Stimulated activated CD8-positive, alpha-beta memory T cell treated with anti-CD3 and anti-CD28 coated beads, Interleukin-15, amount 100 ng/mL, for 24 hours (primary cell): ENCODE data around the gene TRAF7.

Experiments
- DNase-seq: peaks from one replicate; pipeline ENCODE4 v3.0.0-alpha.2; 2020; ENCODE audit warnings: low read depth

The TRAF7 gene

DNA sequence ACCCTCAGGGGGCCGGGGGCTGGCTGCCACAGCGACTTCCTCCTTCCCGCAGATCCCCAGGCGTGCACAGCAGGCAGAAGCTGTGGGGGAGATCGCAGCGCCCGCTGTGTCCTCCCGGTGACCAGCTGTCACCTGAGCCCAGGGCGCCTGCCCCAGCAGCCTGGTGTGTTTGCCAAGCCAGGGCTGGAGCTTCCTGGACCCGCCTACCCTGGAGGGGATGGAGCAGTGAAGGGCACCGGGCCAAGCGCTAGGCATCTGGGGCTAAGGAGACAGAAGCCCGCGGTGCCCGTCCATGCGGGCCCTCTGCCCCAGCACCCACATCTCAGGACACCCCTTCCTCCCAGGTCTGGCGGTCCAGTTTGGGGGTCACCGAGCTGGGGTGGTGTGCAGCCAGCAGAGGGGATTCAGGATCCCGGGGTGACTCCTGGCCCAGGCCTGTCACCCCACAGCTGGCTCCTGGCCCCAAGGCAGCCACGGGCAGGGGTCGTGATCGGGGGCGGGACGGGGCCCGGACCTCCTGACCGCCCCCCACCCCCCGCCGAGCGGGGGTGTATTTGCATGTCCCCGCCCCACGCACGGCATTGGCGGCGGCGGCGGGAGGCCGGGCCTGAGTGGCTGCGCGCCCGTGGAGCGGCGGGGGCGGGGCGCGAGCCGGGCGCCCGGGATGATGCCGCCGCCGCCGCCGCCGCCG is 7.5 kb upstream of the TRAF7 start, which contains the start of gene RAB26:
TSS of gene RAB26 (plus strand) at position 645 of the 691 bp plus-strand sequence. CDS start 159 bp downstream, outside the sequence.
- DNase-seq: peak; percentile 35

DNA sequence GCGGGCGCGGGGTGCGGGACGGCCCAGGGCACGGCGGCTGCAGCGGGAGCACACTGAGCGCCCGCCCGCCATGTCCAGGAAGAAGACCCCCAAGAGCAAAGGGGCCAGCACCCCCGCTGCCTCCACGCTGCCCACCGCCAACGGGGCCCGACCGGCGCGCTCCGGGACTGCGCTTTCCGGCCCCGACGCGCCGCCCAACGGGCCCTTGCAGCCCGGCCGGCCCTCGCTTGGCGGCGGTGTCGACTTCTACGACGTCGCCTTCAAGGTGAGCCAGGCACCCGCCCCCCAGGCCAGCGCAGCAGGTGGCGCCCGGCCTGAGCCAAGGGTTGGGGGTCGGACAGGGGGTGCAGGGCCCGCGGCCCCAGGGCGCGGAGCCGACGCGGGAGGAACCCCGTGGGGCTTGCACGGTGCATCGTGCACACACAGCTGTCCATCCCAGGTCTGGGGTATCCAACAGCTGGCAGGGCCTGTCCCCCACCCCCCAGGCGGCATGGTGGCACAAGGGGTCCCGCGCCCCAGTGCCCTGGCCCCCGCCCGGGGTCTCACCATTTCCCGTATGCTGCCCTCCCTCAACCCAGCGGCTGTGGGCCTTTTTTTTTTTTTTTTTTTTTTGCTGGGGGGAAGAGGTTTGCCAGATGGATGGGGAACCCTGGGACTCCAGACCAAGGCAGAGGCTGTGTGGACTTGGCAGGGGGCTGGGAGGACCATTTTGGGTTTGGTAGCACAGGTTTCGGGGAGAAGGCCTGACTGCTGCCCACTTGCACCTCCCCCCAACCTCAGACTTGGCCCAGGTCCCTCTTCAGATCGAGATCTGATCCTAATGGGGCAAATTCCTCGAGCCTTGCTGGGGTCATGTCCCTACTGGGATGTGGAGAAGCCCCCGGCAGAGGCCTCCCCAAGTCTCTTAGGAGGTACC is 6.6 kb upstream of the TRAF7 start:
- no peak for DNase-seq

DNA sequence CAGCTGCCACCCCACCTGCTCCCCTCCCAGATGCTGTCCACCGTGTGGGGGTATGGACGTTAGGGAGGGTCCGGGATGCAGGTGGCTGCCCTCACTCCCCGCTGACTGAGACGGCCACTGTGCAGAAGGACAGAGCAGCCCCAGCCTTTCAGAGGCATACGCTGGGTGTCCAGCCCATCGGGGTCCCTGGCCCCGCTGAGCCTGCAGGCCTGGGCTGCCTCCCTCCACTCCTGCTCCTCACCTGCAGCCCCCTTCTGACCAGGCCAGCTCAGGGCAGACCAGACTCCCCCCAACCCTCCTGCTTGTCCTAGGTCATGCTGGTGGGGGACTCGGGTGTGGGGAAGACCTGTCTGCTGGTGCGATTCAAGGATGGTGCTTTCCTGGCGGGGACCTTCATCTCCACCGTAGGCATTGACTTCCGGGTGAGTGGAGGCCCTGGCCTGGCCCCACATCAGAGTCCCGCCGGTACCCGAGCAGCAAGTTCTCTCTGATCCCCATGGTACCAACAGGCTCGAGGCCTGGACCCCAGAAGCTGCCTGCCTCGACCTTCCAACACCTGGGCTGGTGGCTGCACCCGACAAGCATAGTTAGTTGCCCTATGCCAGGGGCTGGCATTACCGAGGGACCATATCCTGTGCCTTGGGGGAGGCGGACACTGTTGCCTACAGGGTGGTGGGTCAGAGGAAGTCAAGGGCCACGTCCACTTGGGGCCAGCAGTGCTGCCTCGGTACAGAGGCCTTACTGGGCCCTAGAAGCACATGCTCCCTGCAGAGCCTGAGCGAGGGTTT is 5.8 kb upstream of the TRAF7 start:
- no peak for DNase-seq

DNA sequence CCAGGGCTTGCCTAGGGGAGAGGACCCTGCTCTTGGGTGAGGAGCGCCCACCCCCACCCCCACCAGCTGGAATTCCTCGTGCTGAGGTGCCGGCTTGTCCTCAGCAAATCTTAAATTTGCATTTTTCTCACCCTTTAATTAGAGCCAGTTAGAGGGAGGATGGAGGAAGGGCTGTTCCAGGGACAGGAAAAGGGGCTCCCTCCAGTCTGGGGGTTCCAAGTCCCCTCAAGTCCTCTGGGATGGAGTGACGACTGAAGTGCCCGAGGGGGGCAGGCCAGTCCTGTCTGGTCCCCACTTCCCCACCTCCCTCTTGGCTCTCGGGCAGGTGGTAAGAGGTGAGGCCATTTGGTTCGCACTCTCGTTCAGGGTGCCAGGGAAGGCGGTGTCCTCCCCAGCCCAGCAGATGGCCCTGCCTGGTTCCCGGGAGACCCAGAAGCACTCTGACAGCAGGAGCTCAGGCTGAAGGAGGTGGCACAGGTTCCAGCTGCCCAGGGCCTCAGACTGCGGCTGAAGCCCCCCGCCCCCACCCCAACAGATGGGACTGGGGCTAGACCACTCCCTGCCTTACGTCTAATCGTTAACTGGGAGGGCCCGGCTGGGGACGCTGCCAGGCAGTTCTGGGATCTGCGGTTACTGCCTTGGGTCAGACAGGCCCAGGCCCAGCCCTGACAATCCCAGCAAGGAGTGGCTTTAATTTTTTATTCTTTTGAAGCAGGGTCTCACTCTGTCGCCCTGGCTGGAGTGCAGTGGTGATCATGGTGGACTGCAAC is 5.0 kb upstream of the TRAF7 start:
- DNase-seq: no peak

DNA sequence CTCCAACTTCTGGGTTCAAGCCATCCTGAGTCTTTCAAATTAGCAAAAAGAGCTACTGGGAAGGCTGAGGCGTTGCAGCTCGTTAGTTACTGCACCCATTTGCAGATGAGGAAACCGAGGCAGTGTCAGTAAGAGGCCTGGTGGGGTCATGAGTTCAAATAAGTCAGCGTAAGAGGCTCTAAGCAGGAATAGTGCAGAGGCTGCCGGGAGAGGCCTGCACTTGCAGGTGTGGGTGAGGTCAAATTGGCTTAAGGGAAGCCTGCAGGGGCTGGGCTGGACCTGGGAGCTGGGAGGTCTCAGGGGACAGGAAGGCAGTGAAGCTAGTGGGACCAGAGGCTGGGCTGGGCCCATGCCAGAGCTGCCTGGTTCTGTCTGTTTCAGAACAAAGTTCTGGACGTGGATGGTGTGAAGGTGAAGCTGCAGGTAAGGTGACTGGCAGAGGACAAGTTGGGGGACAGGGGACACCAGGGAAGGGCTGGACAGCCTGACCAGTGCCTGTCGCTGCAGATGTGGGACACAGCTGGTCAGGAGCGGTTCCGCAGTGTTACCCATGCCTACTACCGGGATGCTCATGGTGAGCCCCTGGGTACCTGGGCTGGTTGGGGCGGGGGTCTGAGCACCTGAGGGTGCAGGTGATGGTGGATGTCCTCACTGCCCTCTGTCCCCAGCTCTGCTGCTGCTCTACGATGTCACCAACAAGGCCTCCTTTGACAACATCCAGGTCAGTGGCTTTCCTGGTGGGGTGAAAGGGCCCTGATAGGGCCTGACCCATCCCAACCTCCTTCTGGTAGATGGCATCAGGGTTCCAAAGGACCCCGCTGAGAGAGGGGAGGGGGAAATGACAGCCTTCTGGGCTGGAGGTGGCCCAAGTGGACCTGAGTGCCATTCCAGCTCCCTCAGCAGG is 4.1 kb upstream of the TRAF7 start:
- no peak for DNase-seq

DNA sequence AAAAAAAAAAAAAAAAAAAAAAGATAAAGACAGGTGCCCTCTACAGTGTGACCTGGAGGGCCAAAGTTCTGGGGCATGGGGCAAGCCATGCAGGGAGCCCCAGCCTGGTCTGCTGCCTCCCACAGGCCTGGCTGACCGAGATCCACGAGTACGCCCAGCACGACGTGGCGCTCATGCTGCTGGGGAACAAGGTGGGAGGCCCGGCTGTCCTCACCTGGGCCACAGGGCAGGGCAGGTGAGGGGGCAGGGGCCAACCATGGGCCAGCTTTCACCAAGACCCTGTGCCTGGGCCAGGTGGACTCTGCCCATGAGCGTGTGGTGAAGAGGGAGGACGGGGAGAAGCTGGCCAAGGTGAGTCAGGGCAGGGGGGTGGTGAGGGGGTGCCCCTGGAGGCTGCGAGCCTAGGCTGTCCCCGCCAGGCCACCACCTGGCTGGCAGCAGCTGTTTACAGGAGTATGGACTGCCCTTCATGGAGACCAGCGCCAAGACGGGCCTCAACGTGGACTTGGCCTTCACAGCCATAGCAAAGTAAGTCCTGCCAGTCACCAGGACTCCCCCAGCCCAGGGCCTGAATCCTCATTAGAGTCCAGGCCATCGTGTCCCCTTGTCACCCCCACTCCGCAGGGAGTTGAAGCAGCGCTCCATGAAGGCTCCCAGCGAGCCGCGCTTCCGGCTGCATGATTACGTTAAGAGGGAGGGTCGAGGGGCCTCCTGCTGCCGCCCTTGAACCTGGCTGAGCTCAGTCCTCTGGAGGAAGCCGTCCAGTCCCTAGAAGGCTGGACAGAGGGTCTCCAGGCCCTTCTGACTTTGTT is 2.7 kb upstream of the TRAF7 start:
- no peak for DNase-seq

DNA sequence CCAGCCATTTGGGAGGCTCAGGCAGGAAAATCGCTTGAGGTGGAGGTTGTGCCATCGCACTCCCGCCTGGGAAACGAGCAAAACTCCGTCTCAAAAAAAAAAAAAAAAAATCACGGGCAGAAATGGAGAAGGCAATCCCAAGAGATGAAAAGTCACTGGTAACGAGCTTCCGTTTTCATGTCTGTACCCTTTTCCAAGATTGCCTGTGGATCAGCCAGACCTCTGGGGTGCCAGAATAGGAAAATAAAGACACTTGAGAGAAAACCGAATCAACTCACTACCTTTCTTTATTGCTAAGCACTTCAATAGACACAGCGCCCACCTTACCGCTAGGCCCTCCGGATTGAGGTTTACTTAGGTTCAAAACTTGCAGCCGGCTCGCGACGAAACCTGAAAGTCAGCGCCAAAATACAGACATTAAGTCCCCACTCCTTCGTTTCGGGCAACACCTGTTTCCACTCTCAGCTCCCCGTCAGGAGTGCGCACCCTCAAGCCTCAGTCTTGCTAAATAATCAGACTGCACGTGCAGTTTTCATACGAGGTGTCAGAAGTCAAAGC is 970 bp upstream of the TRAF7 start:
- peak; percentile 42 for DNase-seq

DNA sequence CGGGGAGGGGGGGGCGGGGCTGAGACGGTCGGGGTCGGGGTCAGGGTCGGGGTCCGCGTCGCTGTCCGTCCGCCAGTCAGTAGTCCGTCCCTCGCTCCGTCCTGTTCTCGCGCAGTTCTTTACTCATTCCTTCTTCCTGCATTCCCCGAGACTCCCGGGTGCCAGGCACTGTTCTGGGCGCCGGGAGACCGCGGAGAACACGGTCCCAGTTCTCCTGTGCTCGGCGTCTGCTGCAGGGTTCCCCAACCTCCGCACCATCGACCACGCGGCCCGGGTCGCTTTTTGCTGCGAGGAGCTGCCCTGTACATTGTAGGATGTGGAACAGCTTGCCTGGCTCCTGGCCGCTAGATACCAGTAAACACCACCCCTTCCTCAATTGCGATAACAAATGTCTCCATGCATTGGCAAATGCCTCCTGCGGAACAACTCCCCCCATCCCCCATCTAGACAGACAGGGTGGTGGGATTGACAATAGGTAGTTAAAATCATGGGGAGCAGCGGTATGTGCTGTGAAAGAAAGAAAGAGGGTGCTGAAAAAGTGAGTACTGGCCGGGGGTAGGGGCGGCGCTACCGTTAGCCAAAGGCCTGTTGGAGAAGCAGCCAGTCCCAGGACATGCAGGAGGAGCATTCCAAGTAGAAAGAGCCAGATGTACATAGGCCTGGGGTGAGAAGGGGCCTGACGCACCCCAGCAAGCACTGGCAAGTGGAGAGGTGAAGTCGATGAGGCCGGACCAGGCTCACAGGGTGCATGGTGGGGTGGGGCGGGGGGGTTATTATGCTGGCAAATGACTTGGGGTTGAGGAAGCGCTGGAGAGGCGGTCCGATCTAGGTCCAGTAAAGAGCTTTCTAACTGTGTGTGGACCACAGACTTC is 631 bp downstream of the TRAF7 start:
- no peak for DNase-seq

DNA sequence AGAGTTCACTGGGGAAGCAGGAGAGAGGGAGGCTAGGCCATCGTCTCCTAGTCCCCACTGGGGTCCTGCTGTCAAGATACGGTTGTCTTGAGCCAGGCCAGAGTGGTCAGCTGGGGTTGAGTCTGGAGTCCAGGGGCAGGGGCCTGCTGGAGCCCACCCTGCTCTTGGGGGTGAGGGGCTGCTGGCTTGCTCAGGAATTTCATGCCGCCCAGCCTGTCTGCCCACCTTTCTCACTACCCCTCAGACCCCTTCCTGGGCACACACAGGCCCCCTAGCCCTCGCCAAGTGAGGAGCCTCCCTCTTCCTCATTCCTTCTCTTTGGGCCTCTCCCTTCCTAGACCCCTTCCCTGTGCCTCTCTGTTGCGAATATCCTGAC is 1.3 kb downstream of the TRAF7 start:
- no peak for DNase-seq

DNA sequence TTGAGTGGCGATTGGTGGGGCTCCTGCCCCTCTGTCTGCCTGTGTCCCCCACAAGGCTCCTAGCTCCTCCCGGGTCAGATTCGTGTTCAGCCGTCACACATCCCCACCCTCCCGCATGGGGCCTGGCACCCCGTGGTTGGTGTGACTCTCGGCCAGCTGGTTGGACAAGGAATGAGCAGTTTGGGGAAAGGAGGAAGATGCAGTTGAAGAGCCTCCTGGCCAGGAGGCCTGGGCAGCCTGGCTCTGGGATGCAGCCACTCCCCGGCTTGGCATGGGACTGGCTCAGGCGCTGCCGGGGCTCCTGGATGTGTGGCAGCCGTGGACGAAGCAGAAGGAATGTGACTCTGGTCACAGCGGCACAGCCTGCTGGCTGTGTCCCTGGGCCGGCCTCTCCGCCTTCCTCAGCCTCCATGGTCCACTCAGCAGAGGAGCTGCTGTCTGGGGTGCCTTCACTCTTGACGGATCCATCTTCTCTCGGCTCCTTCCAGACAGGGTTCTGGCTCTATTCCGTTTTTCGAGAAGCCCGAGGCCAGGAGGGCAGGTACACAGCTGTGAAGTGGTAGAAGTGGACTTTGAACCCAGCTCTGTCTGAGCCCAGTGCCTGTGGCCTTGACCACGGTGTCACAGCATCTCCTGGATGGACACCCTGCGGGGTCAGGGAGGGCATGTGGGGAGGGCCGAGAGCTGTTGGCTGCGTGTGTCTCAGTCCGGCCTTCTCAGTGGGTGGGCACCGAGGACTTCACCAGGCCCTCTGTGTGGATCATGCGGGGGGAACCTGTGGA is 2.1 kb downstream of the TRAF7 start:
- DNase-seq: no peak

DNA sequence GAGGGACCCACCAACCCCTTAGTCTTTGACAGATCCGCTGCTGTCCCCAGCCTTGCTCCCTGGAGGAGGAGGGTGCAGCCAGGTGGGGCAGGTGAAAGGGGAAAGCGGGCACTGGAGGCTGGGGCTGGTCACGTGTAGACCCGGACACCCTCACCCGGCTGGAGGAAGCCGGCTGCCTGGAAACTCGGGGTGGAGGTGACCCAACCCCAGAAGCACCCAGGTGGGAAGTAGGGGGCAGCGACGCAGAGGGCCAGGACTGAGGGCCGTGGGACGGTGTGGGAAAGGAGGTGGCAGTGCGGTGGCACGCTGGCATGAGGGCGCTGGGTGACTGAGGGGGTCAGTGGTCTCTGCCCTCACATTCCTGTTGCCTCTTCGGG is 2.7 kb downstream of the TRAF7 start:
- DNase-seq: no peak

DNA sequence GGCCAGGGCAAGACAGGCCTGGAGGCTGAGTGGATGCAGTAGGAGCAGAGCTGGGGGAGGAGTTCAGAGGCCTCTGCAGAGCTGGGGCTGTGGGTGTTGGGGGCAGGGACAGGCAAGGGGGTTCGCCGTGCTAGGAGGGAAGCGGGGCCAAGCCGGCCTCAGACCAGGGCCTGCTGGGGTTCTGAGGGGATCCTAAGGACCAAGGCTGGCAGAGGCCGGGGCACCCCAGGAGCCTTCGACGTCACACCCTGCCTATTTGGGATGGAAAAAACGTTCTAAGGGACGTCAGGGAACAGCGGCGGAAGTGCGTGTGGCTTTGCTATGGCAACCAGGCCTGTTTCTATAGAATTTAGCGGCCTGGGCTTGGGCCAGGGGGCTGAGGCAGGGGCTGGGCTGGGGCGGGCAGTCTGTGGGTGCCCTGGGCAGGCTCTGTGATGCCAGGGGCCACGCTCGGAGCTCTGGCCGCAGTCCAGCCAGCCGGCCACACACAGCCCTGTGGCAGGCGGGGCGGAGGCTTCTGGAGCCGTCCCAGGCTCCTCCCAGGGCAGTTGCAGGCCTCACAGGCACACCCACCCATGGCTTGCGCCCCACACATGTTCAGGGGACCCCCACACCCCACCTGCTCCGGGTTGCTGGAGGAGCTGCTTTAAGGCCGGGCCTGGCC is 3.7 kb downstream of the TRAF7 start:
- DNase-seq: no peak

DNA sequence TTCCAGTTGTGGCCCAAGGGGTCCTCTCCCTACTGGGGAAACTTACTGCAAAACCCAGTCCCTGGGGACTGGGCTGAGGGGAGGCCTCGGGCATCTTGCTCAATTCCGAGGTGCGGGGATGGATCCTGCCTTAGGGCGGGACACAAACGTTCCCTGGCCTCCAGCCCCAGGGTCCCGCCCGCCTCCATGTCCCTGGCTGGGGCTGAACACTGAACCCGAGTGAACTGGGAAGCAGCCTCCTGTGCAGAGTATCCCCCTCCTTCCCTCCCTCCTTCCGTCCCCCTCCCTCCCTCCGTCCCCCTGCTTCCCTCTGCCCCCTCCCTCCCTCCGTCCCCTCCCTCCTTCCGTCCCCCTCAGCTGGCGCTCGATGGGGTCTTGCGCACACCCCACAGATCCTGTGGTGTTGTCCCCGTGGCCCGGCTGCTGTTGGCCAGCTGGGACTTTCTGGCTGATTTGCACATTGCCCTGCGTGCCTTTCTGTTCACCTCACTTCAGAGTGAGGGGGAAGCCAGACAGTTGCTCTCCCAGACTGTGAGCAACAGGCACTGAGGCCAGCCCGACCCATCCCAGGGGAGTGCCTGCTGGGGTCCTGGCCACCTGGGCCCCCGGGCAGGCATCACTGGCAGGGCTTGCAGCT is 5.5 kb downstream of the TRAF7 start:
- DNase-seq: no peak

DNA sequence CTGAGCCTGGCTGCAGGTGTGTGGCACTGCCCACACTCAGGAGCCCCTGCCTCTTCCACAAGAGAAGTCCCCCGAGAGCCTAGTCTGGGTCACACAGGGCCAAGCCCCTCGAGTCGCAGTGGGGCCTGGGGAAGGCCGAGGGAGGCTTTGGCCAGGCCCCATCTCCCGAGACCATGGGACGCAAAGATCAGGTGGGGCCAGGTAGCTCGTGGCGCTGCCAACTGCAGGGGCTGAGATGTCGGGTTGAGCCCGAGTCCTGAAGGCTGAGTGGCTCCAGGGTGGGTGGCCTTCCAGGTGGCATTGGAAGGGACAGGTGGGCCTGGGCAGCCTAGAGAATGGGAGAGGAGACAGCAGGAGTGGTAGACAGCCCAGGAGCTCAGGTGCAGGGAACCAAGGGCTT is 6.3 kb downstream of the TRAF7 start:
- no peak for DNase-seq

DNA sequence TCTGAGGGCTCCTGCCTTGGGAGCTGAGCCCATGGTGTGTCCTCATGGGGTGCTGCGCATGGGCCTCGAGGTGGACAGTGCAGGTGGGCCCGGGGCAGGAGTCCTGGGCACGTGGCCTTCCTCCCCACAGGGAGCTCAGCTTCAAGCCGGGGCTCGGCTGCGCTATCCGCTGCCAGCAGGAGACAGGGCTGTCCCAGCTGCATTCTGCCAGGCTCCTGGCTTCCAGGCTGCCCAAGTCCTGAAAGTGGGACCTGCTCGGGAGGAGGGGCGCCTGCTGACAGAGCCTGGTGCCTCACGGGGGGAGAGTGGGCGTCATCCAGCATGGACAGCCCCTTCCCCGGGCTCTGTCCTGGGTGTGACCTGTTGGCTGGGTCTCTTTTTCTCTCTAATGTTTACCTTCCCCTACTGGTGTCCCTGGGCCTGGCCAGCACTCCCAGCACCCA is 7.1 kb downstream of the TRAF7 start:
- DNase-seq: no peak

DNA sequence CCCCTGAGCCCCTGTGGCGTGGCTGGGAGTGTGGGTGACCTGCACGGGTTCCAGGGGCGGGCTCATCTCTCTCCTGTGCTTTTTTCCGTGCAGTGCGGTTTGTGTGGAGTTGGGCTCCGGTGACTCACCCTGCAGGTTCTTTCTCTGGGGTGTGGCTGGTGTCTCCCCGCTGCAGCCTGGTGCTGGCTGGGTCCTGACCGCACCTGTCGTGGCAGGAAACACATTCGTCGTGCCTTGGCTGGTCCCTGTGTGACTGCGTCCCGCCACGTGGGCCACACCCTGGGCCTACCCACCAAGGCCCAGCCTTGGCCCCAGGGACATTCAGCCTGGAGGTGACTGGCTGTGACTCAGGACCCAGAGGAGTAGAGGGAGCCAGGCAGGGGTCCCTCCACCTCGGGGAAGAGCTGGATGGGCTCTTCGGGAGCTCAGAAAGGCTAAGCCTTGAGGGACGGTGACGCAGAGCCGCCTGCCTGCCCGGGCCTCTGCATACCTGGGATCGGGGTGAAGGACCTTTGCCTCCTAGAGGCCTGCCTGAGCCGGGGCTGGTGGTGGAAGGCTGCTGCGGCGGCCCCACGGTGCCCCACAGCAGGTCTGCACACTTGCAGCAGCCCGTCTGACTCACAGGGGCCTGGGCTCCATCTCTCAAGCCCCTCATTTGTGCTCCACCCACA is 7.8 kb downstream of the TRAF7 start:
- no peak for DNase-seq
